SHP77 (cell line): ENCODE data around the gene DLEC1.

Experiments used
- DNase-seq, 2 experiments: peaks; one replicate each; lab custom pipeline; 2025; lab: John Stamatoyannopoulos, UW

The DLEC1 gene

GRCh38 chr3:38108649-38109579 is 69.9 kb downstream of the DLEC1 start:
- DNase-seq = no peak

GRCh38 chr3:38109580-38110313 is 70.7 kb downstream of the DLEC1 start:
- no peak for DNase-seq

DNA sequence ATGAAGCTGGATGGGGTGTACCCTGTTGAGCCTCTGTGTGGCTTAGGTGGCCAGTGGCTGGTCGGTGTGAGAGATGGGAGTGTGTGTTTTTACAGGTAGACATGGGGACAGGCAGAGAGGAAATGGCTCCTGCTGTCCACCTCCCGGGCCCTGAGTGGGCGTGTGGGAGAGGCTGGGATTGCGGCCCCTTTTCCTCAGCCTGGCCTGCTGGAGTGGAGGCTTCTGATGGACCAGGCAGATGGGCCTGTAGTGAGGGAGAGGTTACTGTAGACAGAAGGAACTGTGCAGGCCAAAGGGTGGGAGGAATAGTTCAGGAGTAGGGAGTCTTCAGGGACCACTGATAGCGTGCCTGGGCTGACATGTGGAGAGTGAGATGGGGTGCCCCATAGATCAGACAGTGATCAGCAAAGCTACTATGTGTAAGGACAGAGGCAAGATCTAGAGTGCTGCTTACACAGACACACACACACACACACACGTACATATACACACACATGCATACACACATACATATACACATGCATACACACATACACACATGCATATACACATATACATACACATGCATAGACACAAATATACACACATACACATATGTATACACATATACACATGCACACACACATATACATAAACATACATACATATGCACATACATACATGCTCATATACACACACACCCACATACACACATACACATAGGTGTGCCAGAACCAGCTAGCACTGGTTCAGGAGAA is 71.5 kb downstream of the DLEC1 start:
- no peak for DNase-seq

- no peak for DNase-seq
Observed at GRCh38 chr3:38111201-38111600, 72.2 kb downstream of the DLEC1 start.

- peak in 1 of 2 experiments; percentile 4 for DNase-seq
Observed at GRCh38 chr3:38111696-38112377, 72.8 kb downstream of the DLEC1 start.

- no peak for DNase-seq
Observed at GRCh38 chr3:38112378-38112761, 73.4 kb downstream of the DLEC1 start.

DNA sequence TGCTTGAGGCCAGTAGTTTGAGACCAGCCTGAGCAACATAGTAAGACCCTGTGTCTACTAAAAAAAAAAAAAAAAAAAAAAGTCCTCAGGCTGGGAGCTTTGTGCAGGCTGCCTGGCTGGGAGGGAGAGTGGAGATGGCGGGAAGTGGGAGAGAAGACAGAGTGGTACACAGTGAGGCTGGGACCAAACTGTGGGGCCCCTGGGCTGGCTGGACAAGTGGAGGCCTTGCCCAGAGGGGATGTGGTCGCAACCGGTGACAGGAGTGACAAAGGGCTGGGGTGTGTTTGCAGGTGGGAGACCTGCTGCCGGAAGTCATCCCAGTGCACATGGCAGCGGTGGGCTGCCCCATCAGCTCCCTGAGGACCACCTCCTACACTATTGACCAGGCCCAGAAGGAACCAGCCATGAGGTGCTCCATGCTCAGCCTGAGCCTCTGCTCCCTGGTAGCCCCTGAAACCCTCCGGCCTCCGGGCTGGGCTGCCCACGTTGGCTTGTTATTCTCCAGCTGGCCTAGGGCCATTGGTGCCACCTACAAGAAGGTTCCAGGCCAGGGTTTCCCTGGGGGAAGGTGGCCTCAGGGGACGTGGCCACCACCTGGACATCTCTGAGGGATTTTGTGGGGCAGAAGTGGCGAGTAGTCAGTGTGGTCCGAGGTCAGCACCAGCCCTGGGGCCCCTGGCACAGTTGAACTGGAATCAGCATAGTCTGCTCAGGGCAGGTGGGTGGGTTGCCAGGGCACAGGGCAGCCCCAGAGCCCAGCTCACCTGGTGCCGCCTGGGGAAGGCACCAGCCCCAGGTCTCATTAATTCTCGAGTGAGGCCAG is 75.3 kb downstream of the DLEC1 start:
- no peak for DNase-seq

DNA sequence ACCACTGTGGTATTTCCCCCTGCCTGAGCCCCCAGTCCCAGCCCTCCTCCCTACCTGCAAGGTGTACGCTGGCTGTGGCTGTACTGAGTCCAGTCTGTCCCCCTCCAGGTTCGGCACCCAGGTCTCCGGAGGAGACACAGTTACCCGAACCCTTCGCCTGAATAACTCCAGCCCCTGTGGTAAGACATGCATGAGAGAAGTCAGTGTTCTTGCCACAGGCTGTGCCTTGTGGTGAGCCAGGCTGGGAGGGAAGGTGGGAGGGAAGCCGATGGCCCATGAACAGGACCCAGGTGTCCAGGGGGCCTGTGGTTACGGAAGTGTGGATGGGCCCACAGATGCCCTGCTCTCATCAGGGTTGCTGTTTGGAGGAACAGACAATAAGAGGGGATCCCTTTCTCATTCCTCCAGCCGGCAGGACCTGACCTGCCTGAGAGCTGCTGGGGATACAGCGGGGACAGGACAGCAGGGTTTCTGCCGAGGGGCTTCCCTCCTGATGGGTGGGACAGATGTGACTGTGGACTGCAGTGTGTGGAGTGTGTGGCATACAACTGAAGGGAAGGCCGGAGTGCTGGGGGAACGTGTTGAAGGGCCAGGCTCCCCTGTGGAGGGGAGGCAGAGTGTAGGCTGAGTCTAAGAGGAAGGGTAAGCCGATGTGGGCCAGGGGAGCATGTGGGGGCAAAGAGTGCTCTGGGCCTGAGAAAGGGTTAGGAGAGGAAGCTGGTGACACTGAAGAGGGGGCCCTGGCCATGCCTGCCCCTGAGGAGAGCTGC is 76.1 kb downstream of the DLEC1 start:
- DNase-seq = no peak

GRCh38 chr3:38115645-38116427 is 76.8 kb downstream of the DLEC1 start:
- DNase-seq = no peak

DNA sequence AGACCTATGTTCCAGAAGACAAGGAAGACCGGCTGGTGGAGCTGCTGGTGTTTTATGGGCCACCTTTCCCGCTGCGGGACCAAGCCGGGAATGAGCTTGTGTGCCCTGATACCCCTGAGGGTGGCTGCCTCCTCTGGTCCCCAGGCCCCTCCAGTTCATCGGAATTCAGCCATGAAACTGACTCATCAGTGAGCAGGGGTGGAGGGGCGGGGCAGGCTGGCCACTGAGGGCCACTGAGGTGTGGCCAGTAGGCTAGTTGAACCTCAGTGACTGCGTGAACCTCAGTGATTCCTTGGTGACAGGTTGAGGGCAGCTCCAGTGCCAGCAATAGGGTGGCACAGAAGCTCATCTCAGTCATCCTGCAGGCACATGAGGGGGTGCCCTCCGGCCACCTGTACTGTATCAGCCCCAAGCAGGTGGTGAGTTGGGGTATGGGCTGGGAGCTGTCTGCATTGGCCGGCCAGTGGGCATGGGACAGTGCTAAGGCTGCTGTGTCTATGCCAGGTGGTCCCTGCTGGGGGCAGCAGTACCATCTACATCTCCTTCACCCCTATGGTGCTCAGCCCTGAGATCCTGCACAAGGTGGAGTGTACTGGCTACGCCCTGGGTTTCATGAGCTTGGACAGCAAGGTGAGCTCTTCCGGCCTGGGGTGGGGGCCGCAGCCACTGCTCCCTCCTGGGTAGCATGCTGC is 77.6 kb downstream of the DLEC1 start:
- DNase-seq = no peak

GRCh38 chr3:38117163-38117716 is 78.2 kb downstream of the DLEC1 start:
- no peak for DNase-seq

- peak; percentile 39 to 44 for DNase-seq
Observed at GRCh38 chr3:38117748-38118420, 78.9 kb downstream of the DLEC1 start.

DNA sequence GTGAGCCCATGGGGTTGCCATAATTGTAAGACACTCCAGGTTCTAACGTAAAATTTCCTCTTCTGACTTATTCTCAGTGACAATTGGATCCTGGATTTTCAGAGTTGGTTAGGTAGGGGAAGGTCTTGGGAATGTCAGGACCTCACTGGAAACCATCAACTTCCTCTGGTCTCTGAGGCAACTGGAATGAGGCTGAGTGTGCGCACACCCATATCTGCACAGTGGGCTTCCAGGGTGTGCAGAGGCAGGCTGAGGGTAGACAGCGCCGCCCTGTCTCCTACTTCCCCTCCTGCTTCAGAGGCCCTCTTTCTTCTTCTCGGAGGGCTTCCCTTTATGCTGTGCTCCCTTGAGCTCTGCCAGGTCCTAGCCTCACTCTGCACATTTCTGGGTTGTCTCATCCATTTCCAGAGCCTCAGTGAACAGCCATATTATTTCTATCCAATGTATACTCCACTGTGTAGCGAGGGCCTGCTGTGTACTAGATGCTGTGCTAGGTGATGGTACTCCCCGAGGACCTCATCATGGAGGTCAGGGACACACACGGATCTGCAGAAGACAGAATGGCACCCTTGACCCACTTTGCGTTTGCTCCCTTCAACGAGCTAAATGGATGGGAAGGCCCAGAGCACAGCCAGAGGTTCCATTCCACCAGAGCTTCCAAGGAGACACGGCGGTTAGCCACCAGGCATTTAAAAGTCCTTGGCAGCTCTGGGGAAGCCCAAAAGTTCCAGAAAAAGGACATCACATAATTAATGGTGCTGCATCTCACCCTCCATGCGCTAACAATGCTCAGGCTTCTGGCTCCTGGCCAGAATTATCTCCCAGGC is 79.6 kb downstream of the DLEC1 start:
- DNase-seq = no peak

DNA sequence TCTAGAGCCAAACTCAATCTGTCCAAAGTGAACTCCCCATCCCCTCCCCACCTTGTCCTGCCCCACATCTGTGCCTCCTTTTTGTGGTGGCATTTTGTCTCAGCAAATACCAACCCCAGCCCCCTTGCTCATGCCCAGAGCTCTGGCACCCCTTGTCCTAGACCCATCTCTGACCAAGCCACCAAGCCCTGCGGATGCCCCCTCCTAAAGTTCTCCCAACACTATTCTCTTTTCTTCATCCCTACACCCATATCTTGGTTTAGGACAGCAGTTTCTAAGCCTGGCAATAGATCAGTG is 80.2 kb downstream of the DLEC1 start:
- no peak for DNase-seq

- no peak for DNase-seq
Observed at GRCh38 chr3:38119821-38120692, 81.0 kb downstream of the DLEC1 start.
